ENCODE results near the gene KLHL8. TPM values are rescaled to one million over a fixed set of nuclear protein-coding genes. Genes with fewer than 3 reads are reported as not detected.
"Not testable (repeated sequence)": the region's sequence is repeated elsewhere in the genome, so short reads cannot be mapped to it uniquely, and the experiment has no call there.

Gene KLHL8
- total RNA-seq, 1 experiment from 2014 or later = 9.6 TPM

DNA sequence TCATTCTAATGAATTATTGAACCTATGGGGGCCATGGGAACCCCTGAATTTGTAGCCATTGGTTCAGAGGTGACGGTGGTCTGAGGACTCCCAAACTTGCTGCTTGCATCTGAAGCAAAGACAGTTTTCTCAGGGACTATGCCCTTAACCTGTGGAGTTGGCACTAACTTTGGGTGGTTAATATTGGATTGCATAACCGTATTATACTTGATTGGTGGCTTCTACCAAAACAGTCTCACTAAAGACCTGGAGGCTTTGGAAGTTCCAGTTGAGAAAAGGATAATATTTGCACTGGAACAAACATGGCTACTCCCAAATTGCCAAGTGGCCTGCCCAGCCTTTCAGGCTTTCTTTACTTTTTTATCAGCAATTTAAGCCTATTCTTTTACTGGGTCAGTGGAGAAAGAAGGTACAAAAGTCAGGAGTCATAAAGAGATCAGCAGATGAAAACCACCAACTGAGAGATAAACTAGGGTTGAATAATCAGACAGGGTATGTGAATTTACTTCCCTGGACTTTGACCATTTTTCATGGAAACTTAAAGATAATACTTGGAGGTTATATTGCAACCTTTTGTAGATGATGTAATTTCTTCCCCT lies 7.9 kb upstream of the KLHL8 start:
- DNase-seq (ENCODE audit: low spot score) = no peak

DNA sequence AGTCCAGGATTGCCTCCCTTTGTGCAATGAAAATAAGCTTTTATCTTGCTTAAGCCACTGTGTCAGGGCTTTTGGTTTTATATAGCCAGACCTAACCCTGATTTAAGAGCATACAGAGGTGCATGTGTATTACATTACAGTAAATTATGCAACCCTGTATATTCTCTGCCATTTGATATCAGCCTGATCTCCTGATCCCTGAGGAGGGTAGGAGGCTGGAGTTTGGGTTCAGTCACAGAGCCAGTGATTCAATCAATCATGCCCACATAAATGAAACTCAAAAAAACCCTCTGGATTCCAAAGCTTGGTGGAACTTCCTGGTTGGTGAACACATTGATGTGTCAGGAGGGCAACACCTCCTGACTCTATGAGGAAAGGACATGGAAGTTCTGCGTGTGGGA lies 7.3 kb upstream of the KLHL8 start:
- no peak for DNase-seq (ENCODE audit: low spot score)

DNA sequence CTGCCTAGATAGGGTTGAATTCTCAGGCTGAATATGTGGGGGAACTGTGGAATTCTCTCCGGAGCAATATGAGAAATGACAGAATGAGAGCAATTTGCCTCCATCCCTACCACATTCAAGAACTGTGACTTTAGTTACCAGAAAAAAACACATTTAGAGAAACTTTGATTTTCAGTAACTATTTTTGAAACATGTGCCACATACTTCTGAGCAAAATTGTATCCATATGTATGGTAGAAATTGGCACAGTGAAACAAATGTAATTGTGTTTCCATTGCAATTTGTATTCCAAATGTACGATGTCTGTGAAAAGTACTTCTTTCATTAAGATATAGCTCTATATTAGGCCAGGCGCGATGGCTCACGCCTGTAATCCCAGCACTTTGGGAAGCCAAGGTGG lies 5.5 kb upstream of the KLHL8 start:
- no peak for DNase-seq (ENCODE audit: low spot score)

DNA sequence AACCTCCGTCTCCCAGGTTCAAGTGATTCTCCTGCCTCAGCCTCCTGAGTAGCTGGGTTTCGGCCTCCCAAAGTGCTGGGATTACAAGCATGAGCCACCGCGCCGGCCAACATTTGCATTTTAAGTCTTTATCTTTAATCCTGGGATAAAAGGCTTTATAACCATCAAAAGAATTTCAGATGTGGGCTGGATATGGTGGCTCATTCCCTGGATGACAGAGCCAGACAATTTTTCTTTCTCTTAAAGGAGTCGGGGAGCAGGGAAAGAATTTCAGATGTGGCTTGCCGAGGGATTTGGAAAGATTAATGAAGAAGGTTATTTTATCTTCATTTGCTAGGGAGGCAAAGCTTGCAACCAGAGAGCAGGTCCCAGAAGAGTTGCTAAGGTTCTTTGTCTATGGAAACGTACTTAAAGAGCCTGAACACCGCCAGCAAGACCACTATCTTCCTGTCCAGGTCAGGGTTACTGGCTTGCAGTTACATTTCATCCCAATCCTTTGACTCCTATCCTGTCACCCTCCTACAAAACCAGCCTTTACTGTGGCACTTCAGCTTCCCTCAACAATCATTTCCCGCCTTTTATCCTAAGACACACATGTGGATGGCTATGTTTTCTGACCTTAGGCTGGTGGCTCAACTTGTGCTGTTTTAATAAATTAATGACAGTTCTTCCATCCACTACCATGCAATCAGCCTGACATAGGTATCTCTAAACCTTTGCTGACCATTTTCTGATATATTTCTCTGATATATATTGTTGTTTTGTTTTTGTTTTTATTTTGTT lies 3.9 kb upstream of the KLHL8 start:
- no peak for DNase-seq (ENCODE audit: low spot score)

DNA sequence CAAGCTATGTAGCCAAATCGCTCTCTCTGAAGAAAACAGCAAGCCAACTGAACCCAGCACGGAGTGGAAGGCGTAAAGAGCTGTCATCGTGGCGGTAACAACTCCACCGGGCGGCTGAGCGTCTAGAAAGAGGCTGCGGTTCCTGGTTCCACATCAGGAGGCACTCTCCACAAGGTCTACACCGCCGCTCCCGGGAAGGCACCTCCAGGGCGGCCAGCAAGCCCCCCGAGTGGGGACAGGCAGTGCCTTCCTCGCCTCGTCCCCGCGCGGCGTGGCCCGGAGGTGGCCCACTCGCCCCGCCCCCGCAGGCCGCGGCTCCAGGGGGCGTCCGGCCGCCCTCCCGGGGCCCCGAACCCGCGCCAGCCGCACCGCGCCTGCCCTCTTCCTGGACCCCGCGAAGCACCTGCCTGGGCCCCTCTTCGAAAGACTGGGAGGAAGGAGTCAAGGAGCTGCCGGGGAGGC lies 755 bp downstream of the KLHL8 start:
- DNase-seq (ENCODE audit: low spot score) = no peak

DNA sequence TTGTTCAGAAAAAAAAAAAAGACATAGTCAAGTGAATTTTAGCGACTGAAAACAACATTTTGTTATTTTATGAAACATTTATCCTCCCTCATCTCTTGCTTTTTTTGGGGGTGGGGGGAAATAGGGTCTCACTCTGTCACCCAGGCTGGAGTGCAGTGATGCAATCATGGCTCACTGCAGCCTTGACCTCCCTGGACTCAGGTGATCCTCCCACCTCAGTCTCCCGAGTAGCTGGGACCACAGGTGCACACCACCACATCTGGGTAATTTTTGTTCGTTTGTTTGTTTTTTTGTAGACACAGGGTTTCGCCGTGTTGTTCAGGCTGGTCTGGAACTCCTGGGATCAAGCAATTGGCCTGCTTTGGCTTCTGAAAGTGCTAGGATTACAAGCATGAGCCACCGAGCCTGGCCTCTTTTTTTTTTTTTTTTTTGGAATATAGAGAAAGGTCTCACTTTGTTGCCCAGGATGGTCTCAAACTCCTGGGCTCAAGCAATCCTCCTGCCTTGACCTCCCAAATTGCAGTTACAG lies 3.1 kb downstream of the KLHL8 start:
- DNase-seq (ENCODE audit: low spot score) = not testable (repeated sequence)

DNA sequence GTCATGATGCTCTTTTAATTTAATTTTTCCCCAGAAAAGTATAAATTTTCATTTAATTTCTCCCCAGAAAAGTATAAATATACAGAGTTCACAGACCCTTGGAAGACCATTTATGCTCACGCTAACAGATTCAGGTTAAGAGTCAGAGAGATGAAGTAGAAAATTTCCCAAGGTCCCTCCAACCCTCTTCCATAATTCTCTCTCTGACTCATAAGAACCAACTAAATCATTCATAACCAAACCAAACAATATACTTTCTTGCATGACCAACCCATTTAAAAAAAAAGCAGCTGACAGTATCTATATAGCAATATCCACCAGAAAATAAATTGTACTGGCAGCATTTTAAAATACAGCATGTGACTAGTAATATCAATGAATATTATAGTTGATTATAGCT lies 3.9 kb downstream of the KLHL8 start:
- no peak for DNase-seq (ENCODE audit: low spot score)

DNA sequence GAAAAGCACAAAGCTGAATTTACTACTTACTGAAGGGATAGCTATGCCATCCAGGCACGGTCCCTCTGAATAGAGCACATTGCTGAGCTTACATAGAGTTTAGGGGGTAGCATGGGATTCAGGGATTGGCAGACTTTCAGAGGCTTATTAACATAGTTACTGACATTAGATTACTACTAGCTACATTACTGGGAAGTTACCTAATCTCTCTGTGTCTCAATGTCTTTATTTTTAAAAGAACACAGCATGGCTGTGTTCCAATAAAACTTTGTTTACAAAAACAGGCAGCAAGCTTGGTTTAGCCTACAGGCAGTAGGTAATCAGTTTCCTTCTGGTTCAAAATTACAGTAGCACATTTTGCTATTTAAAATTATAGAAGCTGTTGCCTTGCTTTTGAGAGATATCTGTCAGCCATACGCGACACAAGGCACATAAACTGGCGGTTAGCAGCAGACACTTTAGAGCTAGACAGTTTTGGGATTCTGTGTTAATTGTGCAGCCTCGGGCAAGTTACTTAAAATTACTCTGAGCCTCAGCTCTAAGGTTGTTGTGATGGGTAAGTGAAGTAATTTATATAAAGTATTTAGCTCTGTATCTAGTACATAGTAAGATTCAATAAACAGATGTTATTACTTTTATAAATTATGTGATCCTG lies 6.9 kb downstream of the KLHL8 start:
- peak; percentile 38 for DNase-seq (ENCODE audit: low spot score)

DNA sequence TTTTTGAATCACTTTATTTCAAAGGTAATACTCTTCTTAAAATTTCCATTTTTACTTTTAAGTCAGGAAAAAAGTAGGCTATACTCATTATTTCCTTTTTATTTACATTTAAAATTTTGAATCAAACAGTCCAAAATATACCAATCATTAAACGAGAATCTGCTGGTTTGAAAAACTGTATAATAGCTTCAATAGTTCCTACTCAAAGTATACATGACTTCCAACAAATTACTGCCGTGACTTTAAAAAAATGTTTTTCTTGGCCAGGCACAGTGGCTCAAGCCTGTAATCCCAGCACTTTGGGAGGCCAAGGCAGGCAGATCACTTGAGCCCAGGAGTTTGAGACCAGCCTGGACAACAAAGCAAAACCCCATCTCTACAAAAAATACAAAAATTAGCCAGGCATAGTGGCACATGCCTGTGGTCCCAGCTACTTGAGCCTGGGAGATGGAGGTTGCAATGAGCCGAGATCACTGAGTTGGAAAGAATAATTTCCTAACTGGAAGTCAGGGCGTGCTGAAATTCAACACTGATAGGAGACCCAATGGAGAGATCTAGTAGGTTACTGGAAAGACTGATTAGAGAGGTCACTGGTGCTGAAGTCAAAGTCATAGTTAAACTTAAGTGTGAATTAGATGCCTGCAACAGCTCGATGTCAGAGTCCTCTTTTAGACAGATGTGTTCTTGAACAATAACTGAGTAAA lies 9.0 kb downstream of the KLHL8 start:
- no peak for DNase-seq (ENCODE audit: low spot score)

DNA sequence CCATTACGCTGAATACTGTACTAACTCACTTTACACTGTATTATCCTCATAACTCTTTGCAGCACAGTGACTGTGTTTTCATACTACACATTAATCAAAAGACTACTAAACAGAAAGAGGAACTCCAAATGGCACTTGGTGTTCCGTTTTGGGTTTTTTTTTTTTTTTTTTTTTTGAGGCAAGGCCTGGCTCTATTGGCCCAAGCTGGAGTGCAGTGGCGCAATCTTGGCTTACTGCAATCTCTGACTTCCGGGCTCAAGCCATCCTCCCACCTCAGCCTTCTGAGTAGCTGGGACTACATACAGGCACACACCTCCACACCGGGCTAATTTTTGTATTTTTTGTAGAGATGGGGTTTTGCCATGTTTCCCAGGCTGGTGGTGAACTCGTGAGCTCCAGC lies 10.7 kb downstream of the KLHL8 start:
- DNase-seq (ENCODE audit: low spot score) = no peak

DNA sequence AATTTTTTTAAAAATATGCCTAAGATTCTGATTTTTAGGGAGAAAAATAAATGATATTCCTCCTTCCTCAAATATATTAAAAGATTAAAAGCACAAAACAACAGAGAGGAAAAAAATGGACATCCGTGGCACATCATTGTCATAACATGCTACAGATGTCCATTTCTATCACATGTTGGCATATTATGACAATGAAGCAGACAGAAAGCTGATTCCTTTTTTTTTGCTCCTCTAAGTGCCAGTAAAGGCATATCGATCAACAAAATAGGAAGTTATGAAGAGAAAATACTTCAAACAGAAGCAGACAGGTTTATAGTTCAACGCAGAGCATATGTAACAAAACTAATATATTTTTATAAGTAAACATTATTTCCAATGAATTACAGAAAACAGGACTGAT lies 11.2 kb downstream of the KLHL8 start:
- DNase-seq (ENCODE audit: low spot score) = no peak

DNA sequence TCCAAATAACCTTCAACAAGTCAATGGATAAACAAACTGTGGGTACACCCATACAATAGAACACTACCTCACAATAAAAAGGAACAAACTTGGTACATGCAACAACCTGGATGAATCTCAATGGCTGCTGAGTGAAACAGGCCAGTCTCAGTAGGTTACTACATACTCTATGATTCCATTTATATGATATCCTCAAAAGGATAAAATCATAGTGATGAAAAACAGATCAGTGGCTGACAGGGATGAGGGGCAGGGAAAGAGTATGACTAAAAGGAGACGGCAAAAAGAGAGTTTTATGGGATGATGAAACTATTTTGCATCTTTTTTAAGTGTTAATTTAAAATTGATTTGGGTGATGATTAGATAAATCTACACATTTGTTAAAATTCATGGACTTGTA lies 15.9 kb downstream of the KLHL8 start:
- no peak for DNase-seq (ENCODE audit: low spot score)

DNA sequence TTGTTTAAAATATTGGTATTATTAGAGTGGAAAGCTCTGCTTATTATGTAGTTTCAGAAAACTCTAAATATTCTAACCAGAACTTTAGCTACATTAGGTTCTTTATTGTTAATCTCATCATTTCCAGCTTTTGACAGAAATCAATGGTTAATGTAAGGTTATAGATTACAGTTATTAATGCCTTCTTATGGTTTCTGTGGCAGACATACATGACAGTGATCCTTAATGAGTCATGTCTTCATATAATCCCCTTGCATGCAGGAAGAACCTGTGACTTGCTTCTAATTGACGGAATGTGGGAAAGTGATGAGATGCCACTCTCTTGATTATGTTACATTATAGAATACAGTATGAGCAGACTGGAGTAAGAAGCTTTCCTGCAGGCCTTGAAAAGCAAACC lies 23.5 kb downstream of the KLHL8 start:
- DNase-seq (ENCODE audit: low spot score) = no peak

DNA sequence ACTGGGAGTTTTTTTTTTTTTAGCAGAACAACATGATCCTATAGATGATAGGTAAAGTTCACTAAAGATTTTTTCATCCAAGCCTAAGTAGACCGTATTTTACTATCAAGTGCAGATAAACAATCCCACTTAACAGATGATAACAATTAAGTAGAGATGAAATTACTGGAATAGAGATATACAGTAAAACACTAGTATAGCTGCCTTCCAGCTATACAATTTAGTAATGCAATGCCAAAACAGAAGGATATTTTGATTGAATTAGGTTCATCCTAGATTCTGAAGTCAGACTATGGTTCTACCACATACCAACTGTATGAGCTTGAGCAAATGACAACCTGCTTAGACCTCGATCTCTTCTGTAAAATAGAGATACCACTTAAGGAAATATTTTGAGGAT lies 24.3 kb downstream of the KLHL8 start:
- DNase-seq (ENCODE audit: low spot score) = no peak

DNA sequence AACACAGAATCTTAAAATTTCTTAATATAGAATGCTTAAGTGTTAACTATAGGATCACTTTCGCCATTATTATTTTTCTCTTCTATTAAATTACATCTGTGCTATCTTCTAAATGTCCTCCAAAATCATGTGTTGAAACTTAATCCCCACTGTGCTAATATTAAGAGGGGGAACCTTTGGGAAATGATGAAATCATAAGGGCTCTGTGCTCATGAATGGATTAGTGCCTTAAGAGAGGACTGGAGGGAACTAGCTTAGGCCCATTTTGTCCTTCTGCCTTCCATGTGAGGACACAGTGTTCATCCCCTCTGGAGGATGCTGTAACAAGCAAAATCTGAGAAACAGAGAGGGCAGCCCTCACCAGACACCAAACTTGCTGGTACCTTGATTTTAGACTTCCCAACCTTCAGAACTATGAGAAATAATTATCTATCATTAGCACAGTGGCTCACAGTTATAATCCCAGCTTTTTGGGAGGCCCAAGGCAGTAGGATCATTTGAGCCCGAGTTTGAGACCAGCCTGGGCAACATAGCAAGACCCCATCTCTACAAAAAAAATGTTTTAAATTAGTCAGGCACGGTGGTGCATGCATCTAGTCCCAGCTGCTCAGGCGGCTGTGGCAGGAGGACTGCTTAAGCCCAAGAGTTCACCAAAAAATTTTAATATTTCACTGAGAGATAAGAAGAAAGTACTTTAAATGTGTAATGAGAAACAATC lies 26.3 kb downstream of the KLHL8 start:
- no peak for DNase-seq (ENCODE audit: low spot score)

DNA sequence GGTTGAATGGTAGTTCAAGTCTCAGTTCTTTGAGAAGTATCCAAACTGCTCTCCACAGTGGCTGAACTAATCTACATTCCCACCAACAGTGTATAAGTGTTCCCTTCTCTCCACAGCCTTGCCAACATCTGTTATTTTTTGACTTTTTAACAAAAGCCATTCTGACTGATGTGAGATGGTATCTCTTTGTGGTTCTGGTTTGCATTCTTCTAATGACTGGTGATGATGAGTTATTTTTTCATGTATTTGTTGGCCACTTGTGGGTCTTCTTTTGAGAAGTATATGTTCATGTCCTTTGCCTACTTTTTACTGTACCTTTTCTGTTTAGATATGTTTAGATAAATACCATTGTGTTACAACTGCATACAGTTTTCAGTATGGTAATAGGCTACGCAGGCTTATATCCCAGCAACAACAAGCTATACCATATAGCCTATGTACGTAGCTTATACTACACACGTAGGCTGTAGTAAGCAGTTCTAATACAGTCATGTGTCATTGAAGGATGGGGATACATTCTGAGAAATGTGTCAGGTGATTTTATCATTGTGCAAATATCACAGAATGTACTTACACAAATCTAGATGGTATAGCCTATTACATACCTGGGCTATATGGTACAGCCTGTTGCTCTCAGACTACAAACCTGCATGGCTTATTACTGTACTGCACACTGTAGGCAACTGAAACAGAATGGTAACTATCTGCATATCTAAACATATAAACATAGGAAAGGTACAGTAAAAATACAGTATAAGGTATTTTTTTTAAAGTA lies 28.1 kb downstream of the KLHL8 start:
- DNase-seq (ENCODE audit: low spot score) = no peak

DNA sequence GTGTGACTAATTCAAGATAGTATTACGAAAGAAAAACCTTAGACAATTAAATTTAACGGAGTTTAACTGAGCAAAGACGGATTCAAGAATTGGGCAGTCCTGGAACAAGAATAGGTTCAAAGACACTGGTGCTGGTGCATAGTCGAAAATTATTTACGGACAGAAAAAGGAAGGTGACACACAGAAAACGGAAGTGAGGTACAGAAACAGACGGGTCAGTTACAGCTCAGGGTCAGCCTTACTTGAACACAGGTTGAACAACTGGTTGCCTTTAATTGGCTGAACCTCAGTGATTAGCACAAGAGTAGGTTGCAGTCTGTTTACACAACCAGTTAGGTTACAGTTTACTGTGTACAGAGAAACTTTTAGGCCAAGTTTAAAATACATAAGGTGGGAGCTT lies 31.5 kb downstream of the KLHL8 start:
- no peak for DNase-seq (ENCODE audit: low spot score)

DNA sequence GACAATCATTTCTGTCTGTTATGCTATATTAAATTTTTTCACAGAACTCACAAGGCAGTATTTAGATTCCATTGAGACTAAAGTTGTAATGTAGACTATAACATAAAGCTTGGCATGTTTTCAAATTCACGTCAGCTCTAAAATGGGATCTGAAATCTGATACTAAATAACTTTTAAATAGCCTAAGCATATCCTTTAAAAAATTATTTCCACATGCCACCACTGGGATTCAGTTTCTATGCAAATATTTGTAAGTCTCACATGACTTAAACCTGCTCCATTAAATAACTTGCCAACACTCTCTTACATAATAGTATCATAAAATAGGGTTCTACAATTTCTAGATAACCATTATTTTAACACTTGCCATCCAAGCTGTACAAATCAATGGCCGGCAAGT lies 32.4 kb downstream of the KLHL8 start:
- no peak for DNase-seq (ENCODE audit: low spot score)

DNA sequence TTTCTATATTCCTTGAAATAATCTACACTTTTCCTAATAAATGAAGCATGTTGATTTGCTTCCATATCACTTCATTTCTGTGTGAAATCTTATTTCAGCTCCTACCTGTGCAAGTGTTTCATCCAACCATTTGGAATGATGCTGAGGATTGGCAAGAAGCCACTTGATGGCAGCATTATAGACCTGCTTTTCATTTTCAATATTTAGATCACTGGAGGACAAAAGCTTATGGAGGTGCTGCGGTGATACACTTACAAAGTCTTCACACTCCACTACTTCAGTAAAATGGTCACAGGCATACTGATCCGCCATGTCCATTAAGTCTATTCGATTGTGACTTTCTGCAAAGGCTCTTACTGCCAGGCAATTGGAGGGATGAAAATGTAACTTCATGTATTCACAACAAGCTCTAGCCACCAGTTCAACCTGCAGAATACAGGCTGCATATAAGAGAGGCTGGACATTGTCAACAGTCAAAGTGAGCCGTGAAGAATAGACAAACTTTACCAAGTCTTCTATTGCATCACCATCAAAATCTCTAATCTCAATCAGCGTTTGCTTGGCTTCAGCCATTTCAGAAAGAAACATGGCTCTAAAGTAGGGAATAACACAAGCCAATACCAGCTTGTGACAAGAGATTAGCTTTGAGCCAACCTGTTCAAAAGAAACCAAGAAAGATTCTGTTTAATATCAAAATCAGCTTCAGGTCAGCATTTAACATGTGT lies 35.1 kb downstream of the KLHL8 start:
- DNase-seq (ENCODE audit: low spot score) = no peak

DNA sequence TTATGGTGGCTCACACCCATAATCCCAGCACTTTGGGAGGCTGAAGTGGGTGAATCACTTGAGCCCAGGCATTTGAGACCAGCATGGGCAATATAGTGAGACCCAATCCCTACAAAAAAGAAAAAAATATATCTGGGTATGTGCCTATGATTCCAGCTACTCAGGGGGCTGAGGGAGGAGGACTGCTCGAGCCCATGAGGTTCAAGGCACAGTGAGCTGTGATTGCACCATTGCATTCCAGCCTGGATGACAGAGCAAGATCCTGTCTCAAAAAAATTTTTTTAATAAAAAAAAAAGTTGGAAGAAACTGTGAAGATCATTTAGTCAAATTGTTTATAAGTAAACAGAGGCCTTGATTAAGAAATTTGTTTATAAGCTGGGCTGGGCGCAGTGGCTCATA lies 39.7 kb downstream of the KLHL8 start:
- no peak for DNase-seq (ENCODE audit: low spot score)
